HCT116 (cell line): ENCODE results near the gene AP5S1. TPM values are rescaled to one million over a fixed set of nuclear protein-coding genes. Genes with fewer than 3 reads are reported as not detected.

Experiments
- ATAC-seq: fragments of 200-7000 bp; cut with Tn5 transposase; 2 replicates; pipeline ENCODE4 v1.9.1; 2020; ENCODE audit warnings: mild to moderate bottlenecking, moderate library complexity
- Bru-seq: library from RNA; stranded (reverse); fragments of 400-500 nt; gene quantifications from one replicate; lab custom pipeline; 2021; lab: Mats Ljungman, UMichigan
- BruChase-seq, 2 experiments: library from RNA; stranded (reverse); fragments of 400-500 nt; gene quantifications; one replicate each; lab custom pipeline; 2021; lab: Mats Ljungman, UMichigan
- BruUV-seq: library from RNA; stranded (reverse); fragments of 400-500 nt; replicated peaks from 2 replicates; lab custom pipeline; 2021; lab: Mats Ljungman, UMichigan
- CTCF ChIA-PET: fragments of 300-600 bp; sonication (Branson Sonifier 250); formaldehyde crosslinking; loops from one replicate; lab custom pipeline; 2021; ENCODE audit warnings: antibody characterized with exemption; lab: Charles Lee
- POLR2A ChIA-PET: fragments of 300-600, 350-600 bp; sonication (Branson Sonifier 250); formaldehyde crosslinking; loops from one replicate; lab custom pipeline; 2021; ENCODE audit warnings: antibody characterized with exemption; lab: Charles Lee
- RAD21 ChIA-PET, 2 experiments: fragments of 300-600 bp; sonication (Branson Sonifier 250); formaldehyde crosslinking; loops; one replicate each; lab custom pipeline; 2023; ENCODE audit warnings: low total read pairs in 2 of 2; ENCODE audit not compliant: uncharacterized antibody in 2 of 2, unreplicated experiment in 2 of 2, low non-redundant PET in 1 of 2; lab: Charles Lee
- DNase-seq: peaks from one replicate; pipeline ENCODE4 v3.0.0-alpha.2; 2010; ENCODE audit warnings: low read depth, low spot score
- H2AFZ ChIP-seq: fragments of 200-600 bp; shearing (Covaris generic), sonication (generic); 2 replicates; pipeline ENCODE4 v1.6.1; 2017; ENCODE audit warnings: low read depth, mixed run types, mixed read lengths, antibody characterized with exemption, low read length; ENCODE audit not compliant: poor library complexity, severe bottlenecking
- H3K27ac ChIP-seq: 2 replicates; pipeline ENCODE4 v1.5.1; 2012; ENCODE audit warnings: low read depth, low read length
- H3K27me3 ChIP-seq: fragments of 200-600 bp; sonication (generic); 2 replicates; pipeline ENCODE4 v1.6.1; 2016; ENCODE audit warnings: mixed run types, low read length, mixed read lengths; ENCODE audit not compliant: insufficient read depth
- H3K36me3 ChIP-seq, 2 experiments: fragments of 200-500 bp in 1 of 2; fragments of 200-600 bp in 1 of 2; sonication (Bioruptor generic) in 1 of 2; sonication (generic) in 1 of 2; 2 replicates each; pipeline versions ENCODE4 v1.5.1 to v1.6.1; 2014 to 2016; ENCODE audit warnings: low read length in 2 of 2, inconsistent platforms in 1 of 2, mixed read lengths in 1 of 2, mixed run types in 1 of 2; ENCODE audit not compliant: insufficient read depth in 2 of 2, control insufficient read depth in 1 of 2
- H3K4me1 ChIP-seq, 2 experiments: fragments of 200-600 bp in 1 of 2; sonication (generic) in 1 of 2; 2 replicates each; pipeline versions ENCODE4 v1.5.1 to v1.6.1; 2012 to 2017; ENCODE audit warnings: low read length in 2 of 2, inconsistent platforms in 1 of 2, mild to moderate bottlenecking in 1 of 2, mixed read lengths in 1 of 2, mixed run types in 1 of 2, moderate library complexity in 1 of 2; ENCODE audit not compliant: insufficient read depth in 2 of 2, control insufficient read depth in 1 of 2
- H3K4me2 ChIP-seq: fragments of 200-600 bp; sonication (generic); 2 replicates; pipeline ENCODE4 v1.6.1; 2017; ENCODE audit warnings: mixed run types, low read length, mixed read lengths
- H3K4me3 ChIP-seq, 2 experiments: fragments of 200-600 bp in 1 of 2; sonication (generic) in 1 of 2; replicated peaks in 1 of 2; 2 replicates each; pipeline ENCODE4 v1.5.1; 2011 to 2016; ENCODE audit warnings: low read length in 2 of 2, control low read depth in 1 of 2, low read depth in 1 of 2, mild to moderate bottlenecking in 1 of 2, mixed read lengths in 1 of 2, mixed run types in 1 of 2
- H3K79me2 ChIP-seq: fragments of 200-600 bp; sonication (generic); 2 replicates; pipeline ENCODE4 v1.6.1; 2017; ENCODE audit warnings: mild to moderate bottlenecking, mixed run types, low read length, moderate library complexity, mixed read lengths; ENCODE audit not compliant: insufficient read depth
- H3K9ac ChIP-seq: fragments of 200-600 bp; sonication (generic); 2 replicates; pipeline ENCODE4 v1.6.1; 2016; ENCODE audit warnings: low read length, mixed read lengths
- H3K9me2 ChIP-seq: fragments of 200-600 bp; sonication (generic), shearing (Covaris generic); 2 replicates; pipeline ENCODE4 v1.6.1; 2017; ENCODE audit warnings: mixed run types, mild to moderate bottlenecking, moderate library complexity; ENCODE audit not compliant: insufficient read depth
- H3K9me3 ChIP-seq, 2 experiments: fragments of 200-500 bp in 1 of 2; fragments of 200-600 bp in 1 of 2; sonication (Bioruptor generic) in 1 of 2; sonication (generic) in 1 of 2; 2 replicates each; pipeline ENCODE4 v1.6.1; 2014 to 2017; ENCODE audit warnings: low read length in 2 of 2, mixed read lengths in 2 of 2, inconsistent platforms in 1 of 2, low read depth in 1 of 2, mild to moderate bottlenecking in 1 of 2, mixed run types in 1 of 2, moderate library complexity in 1 of 2; ENCODE audit not compliant: control insufficient read depth in 1 of 2, insufficient read depth in 1 of 2
- H4K20me1 ChIP-seq: fragments of 200-600 bp; sonication (generic), shearing (Covaris generic); 2 replicates; pipeline ENCODE4 v1.6.1; 2017; ENCODE audit warnings: mixed run types, mild to moderate bottlenecking, moderate library complexity; ENCODE audit not compliant: insufficient read depth
- ATF3 ChIP-seq: IDR thresholded peaks from 2 replicates; pipeline ENCODE4 v1.6.1; 2012
- CBX3 ChIP-seq: IDR thresholded peaks from 2 replicates; pipeline ENCODE4 v1.6.1; 2012; ENCODE audit warnings: low read depth
- CEBPB ChIP-seq: IDR thresholded peaks from 2 replicates; pipeline ENCODE4 v1.6.1; 2012; ENCODE audit warnings: low read depth
- CTCF ChIP-seq, 3 experiments: fragments of 200-600 bp in 1 of 3; sonication (generic) in 1 of 3; IDR thresholded peaks in 2 of 3; conservative IDR thresholded peaks in 1 of 3; 2 replicates each; pipeline ENCODE4 v1.5.1; 2012 to 2017; ENCODE audit warnings: low read depth in 2 of 3, low read length in 2 of 3, antibody characterized with exemption in 1 of 3, borderline replicate concordance in 1 of 3, control low read depth in 1 of 3, mild to moderate bottlenecking in 1 of 3, mixed read lengths in 1 of 3, mixed run types in 1 of 3, moderate library complexity in 1 of 3; ENCODE audit not compliant: insufficient read depth in 1 of 3
- EGR1 ChIP-seq: IDR thresholded peaks from 2 replicates; pipeline ENCODE4 v1.6.1; 2012; ENCODE audit warnings: low read depth
- JUND ChIP-seq: IDR thresholded peaks from 2 replicates; pipeline ENCODE4 v1.6.1; 2012
- POLR2A ChIP-seq: IDR thresholded peaks from 2 replicates; pipeline ENCODE4 v1.7.0; 2011; ENCODE audit warnings: borderline replicate concordance; ENCODE audit not compliant: insufficient read depth, insufficient read length; ENCODE audit errors: extremely low read depth
- POLR2AphosphoS5 ChIP-seq: IDR thresholded peaks from 2 replicates; pipeline ENCODE4 v1.6.1; 2011; ENCODE audit warnings: mild to moderate bottlenecking, low read depth, low read length, moderate library complexity
- RAD21 ChIP-seq: IDR thresholded peaks from 2 replicates; pipeline ENCODE4 v1.6.1; 2012; ENCODE audit warnings: low read depth, mild to moderate bottlenecking
- REST ChIP-seq: IDR thresholded peaks from 2 replicates; pipeline ENCODE4 v1.6.1; 2012; ENCODE audit warnings: low read depth
- SRF ChIP-seq: IDR thresholded peaks from 2 replicates; pipeline ENCODE4 v1.6.1; 2012; ENCODE audit warnings: low read depth
- TCF7L2 ChIP-seq: IDR thresholded peaks from 2 replicates; pipeline ENCODE4 v1.7.0; 2011; ENCODE audit warnings: borderline replicate concordance, inconsistent platforms; ENCODE audit not compliant: insufficient read depth, insufficient read length; ENCODE audit errors: extremely low read depth
- YY1 ChIP-seq: IDR thresholded peaks from 2 replicates; pipeline ENCODE4 v1.6.1; 2011; ENCODE audit warnings: low read length, low read depth, moderate library complexity, mild to moderate bottlenecking; ENCODE audit not compliant: insufficient replicate concordance; ENCODE audit errors: extremely low read depth
- ZBTB33 ChIP-seq: IDR thresholded peaks from 2 replicates; pipeline ENCODE4 v1.6.1; 2011; ENCODE audit warnings: mild to moderate bottlenecking, low read length, moderate library complexity; ENCODE audit not compliant: insufficient replicate concordance; ENCODE audit errors: extremely low read depth
- ZFX ChIP-seq: fragments of 450-650 bp; IDR thresholded peaks from 2 replicates; pipeline ENCODE4 v1.6.1; 2017
- intact Hi-C: fragments of 100-400 bp; cut with micrococcal nuclease; formaldehyde crosslinking; loops from 2 replicates; pipeline ENCODE4 v1.10.0; 2022
- long read RNA-seq: library from polyadenylated mRNA; unstranded; transcript quantifications from one replicate; pipeline ENCODE4 v2.0.0, GENCODE V29; 2021; ENCODE audit not compliant: unreplicated experiment
- polyA plus RNA-seq: library from polyadenylated mRNA; unstranded; fragments of >200 nt; gene quantifications from 2 replicates; pipeline ENCODE4 v1.2.1, GENCODE V29; 2012; ENCODE audit warnings: missing spikeins
- total RNA-seq: library from RNA; stranded (reverse); gene quantifications from one replicate; pipeline ENCODE4 v1.2.1, GENCODE V29; 2021; ENCODE audit not compliant: unreplicated experiment

Gene AP5S1
- total RNA-seq (12.1 TPM), Bru-seq, nascent RNA (percentile 62 among the genes with signal in this experiment), BruChase-seq, experiment 1, labeled RNA remaining after a 6-hour chase (percentile 74 among the genes with signal in this experiment), BruChase-seq, experiment 2, labeled RNA remaining after a 2-hour chase (percentile 84 among the genes with signal in this experiment)
- polyA plus RNA-seq = 8.7 and 9.0 TPM in 2 replicates
- long read RNA-seq, full-length matches to known transcripts = 8 of 10 reads
- long read RNA-seq, partial matches to known transcripts = 0 of 10 reads
- long read RNA-seq, other reads (novel, unspliced or antisense) = 2 of 10 reads

- intact Hi-C loops = no loop called here
Measured at GRCh38 chr20:3820048-3820900, at the start of gene AP5S1. TSS of gene AP5S1 (plus strand) at chr20:3820547. CDS start at chr20:3822118, 1,571 bp downstream.

More at GRCh38 chr20:3820048-3820900, at the start of gene AP5S1:
- H3K4me1 ChIP-seq = peaks cover 23 to 46% of the 10 kb centered on the region in 2 experiments
- ChIA-PET CTCF (interaction anchor here (1.1 to 3.5 kb wide), 9 partner anchors 9 to 252 kb away, joined by 3 to 17 read pairs (median 9); partner anchors contain the start of genes ADISSP, CENPB and SPEF1), POLR2A (interaction anchor here (1.0 to 3.8 kb wide), 6 partner anchors 12 to 39 kb away, joined by 3 to 16 read pairs (median 5); partner anchors contain the start of genes CDC25B, CENPB and SPEF1), RAD21 (interaction anchor here (0.6 to 2.1 kb wide), 4 partner anchors 12 to 1169 kb away, joined by 3 to 6 read pairs (median 4); partner anchors contain the start of gene CENPB (in 1 of the 2))
- peak; percentile 82 for ATAC-seq
- H3K9ac ChIP-seq = peak within 1 kb of the TSS; percentile 81
- H3K27ac ChIP-seq = peak within 1 kb of the TSS; percentile 87
- peak within 1 kb of the TSS; percentile 84 for H3K4me2 ChIP-seq
- no peaks in the 10 kb centered on the region for H4K20me1 ChIP-seq
- H3K79me2 ChIP-seq = peaks cover 5% of the 10 kb centered on the region
- no peak within 1 kb of the TSS for H2AFZ ChIP-seq
- DNase-seq = peak; percentile 97
- peaks cover 4 to 5% of the 10 kb centered on the region in 2 experiments; a peak in 1 of 4 replicates for H3K36me3 ChIP-seq
- H3K4me3 ChIP-seq = peak within 1 kb of the TSS; percentile 70 to 82
- BruUV-seq = no TSS peak
- no peaks in the 10 kb centered on the region for H3K9me2 ChIP-seq
- H3K27me3 ChIP-seq = no peaks in the 10 kb centered on the region
- TF ChIP-seq ZFX (peak; percentile 97), CTCF (IDR thresholded peaks at IDR 0.05 in 2 of 3, conservative IDR thresholded peaks at IDR 0.05 in 1 of 3; ENCODE audit: borderline replicate concordance in 1 of 3, insufficient read depth in 1 of 3, low read depth in 2 of 3, low read length in 2 of 3) (peak in 2 of 3 experiments; percentile 91 to 98; a peak in 4 of 6 replicates), POLR2AphosphoS5 (peak; percentile 79), REST (no peak), ATF3 (no peak), CBX3 (no peak), TCF7L2 (peak; percentile 17), CEBPB (no peak), ZBTB33 (peak; percentile 18), SRF (no peak), RAD21 (no peak), YY1 (peak; percentile 92), POLR2A (peak; percentile 38), JUND (no peak), EGR1 (no peak)
- no peaks in the 10 kb centered on the region for H3K9me3 ChIP-seq
